Right atrium auricular region (tissue), 2 donors: ENCODE data around the gene TEKT1. TPM values are rescaled to one million over a fixed set of nuclear protein-coding genes. Genes with fewer than 3 reads are reported as not detected.

ENCODE experiments used
- DNase-seq: peaks from one replicate; pipeline ENCODE4 v3.0.0-alpha.2; 2019; ENCODE audit warnings: low spot score
- H3K27ac ChIP-seq, 2 donors: fragments of 200-600 bp; sonication (generic); 1 replicate in 1 of 2; 2 replicates in 1 of 2; pipeline ENCODE4 v1.5.1; 2016 to 2019
- H3K27me3 ChIP-seq, 2 donors: fragments of 200-600 bp; sonication (generic); one replicate each; pipeline versions ENCODE4 v1.5.1 to v1.6.0; 2017 to 2019
- H3K36me3 ChIP-seq: fragments of 200-600 bp; sonication (generic); one replicate; pipeline ENCODE4 v1.5.1; 2016
- H3K4me1 ChIP-seq, 2 donors: fragments of 200-600 bp; sonication (generic); one replicate each; pipeline versions ENCODE4 v1.5.1 to v1.6.0; 2017 to 2019
- H3K4me3 ChIP-seq, 2 donors: fragments of 200-600 bp; sonication (generic); 1 replicate in 1 of 2; 2 replicates in 1 of 2; pipeline ENCODE4 v1.5.1; 2017 to 2019; ENCODE audit warnings: mild to moderate bottlenecking in 1 of 2, moderate library complexity in 1 of 2
- H3K9me3 ChIP-seq, 2 donors: fragments of 200-600 bp; sonication (generic); one replicate each; pipeline ENCODE4 v1.5.1; 2019
- CTCF ChIP-seq, 2 donors: fragments of 200-600 bp; sonication (generic); IDR thresholded peaks; one replicate each; pipeline ENCODE4 v1.5.1; 2019; ENCODE audit warnings: antibody characterized with exemption in 2 of 2
- total RNA-seq, 2 donors: library from RNA; depleted of rRNA; stranded (reverse); fragments of >200 nt; gene quantifications; one replicate each; pipeline ENCODE4 v1.1.0, GENCODE V29; 2016

TEKT1 gene
- total RNA-seq, 2 donors from 2014 or later = not detected

GRCh38 chr17:6800422-6801027 lies 31.0 kb downstream of the TEKT1 start:
- Histone ChIP-seq H3K36me3 (no peaks in the 10 kb centered on the region), H3K27ac (no peak overlapping the region), H3K4me1 (no peaks in the 10 kb centered on the region), H3K27me3 (no peaks in the 10 kb centered on the region), H3K9me3 (no peaks in the 10 kb centered on the region), H3K4me3 (no peak overlapping the region)
- no peak for TF ChIP-seq CTCF (IDR thresholded peaks at IDR 0.05)
- no peak for DNase-seq

- no peaks in the 10 kb centered on the region for H3K27me3 ChIP-seq
- TF ChIP-seq CTCF (IDR thresholded peaks at IDR 0.05) = no peak
- no peak for DNase-seq
These were observed 31.8 kb downstream of the TEKT1 start for GRCh38 chr17:6799738-6800137.

DNA sequence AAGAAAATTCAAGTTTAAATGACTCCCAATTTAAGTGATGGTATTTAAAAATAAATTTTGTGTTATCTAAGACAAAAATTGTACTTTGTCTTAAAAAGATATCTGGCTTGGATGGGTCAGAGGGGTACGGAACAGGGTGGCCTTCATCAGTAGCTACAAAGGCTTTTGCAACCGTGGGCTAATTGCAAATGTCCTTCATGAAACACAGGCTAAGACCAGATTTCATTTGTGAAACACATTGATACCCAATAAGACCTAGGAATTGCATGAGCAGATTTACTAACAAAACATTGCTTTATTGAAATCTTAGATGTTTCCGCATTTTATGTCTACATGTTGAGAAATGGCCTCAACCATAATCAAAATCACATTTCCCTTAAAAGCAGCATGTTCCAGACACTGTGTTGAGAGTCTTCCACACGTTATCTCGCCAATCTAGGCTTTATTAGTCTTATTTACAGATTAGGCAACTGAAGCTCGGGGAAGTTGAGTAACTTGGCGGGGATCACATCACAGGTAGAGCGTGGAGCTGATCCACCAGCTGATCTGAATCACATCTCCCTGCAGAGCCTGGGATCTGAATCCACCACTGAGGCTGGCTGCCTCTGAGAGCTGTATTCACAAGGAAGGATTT lies 33.7 kb downstream of the TEKT1 start:
- Histone ChIP-seq H3K4me1 (no peaks in the 10 kb centered on the region), H3K4me3 (no peak overlapping the region), H3K36me3 (no peaks in the 10 kb centered on the region), H3K27me3 (no peaks in the 10 kb centered on the region), H3K9me3 (no peaks in the 10 kb centered on the region), H3K27ac (no peak overlapping the region)
- no peak for DNase-seq
- TF ChIP-seq CTCF (IDR thresholded peaks at IDR 0.05) = no peak

More at GRCh38 chr17:6799738-6800137, 31.8 kb downstream of the TEKT1 start:
- H3K4me1 ChIP-seq = no peaks in the 10 kb centered on the region
- H3K36me3 ChIP-seq = no peaks in the 10 kb centered on the region
- no peaks in the 10 kb centered on the region for H3K9me3 ChIP-seq
- H3K4me3 ChIP-seq = no peak overlapping the region
- no peak overlapping the region for H3K27ac ChIP-seq

GRCh38 chr17:6796887-6797490 lies 34.5 kb downstream of the TEKT1 start:
- no peak overlapping the region for H3K4me3 ChIP-seq
- H3K9me3 ChIP-seq = no peaks in the 10 kb centered on the region
- H3K27me3 ChIP-seq = no peaks in the 10 kb centered on the region
- no peak overlapping the region for H3K27ac ChIP-seq
- no peaks in the 10 kb centered on the region for H3K36me3 ChIP-seq
- DNase-seq = no peak
- no peaks in the 10 kb centered on the region for H3K4me1 ChIP-seq
- no peak for TF ChIP-seq CTCF (IDR thresholded peaks at IDR 0.05)

- DNase-seq = no peak
- no peak overlapping the region for H3K4me3 ChIP-seq
- H3K4me1 ChIP-seq = no peaks in the 10 kb centered on the region
- no peak for TF ChIP-seq CTCF (IDR thresholded peaks at IDR 0.05)
- no peaks in the 10 kb centered on the region for H3K27me3 ChIP-seq
- no peak overlapping the region for H3K27ac ChIP-seq
- H3K36me3 ChIP-seq = no peaks in the 10 kb centered on the region
- H3K9me3 ChIP-seq = no peaks in the 10 kb centered on the region
These were observed 35.3 kb downstream of the TEKT1 start for GRCh38 chr17:6796017-6796886.
